Activated CD4-positive, alpha-beta T cell treated with anti-CD3 and anti-CD28 coated beads, Interleukin-2, amount 10 ng/mL, durations not matched to agents 24 days and 14 days (primary cell): ENCODE results near the gene BMF. TPM values are rescaled to one million over a fixed set of nuclear protein-coding genes. Genes with fewer than 3 reads are reported as not detected.
"Not testable (repeated sequence)": the region's sequence is repeated elsewhere in the genome, so short reads cannot be mapped to it uniquely, and the experiment has no call there.

Experiments
- DNase-seq: peaks from one replicate; pipeline ENCODE4 v3.0.0; 2022
- H3K27ac Mint-ChIP-seq: one replicate; pipeline ENCODE4 v1.8.0; 2022; ENCODE audit warnings: mild to moderate bottlenecking, mixed read lengths
- H3K27me3 Mint-ChIP-seq: one replicate; pipeline ENCODE4 v1.8.0; 2022; ENCODE audit warnings: mixed read lengths
- H3K36me3 Mint-ChIP-seq: one replicate; pipeline ENCODE4 v1.8.0; 2022; ENCODE audit warnings: low read depth, mild to moderate bottlenecking, mixed read lengths
- H3K4me1 Mint-ChIP-seq: one replicate; pipeline ENCODE4 v1.8.0; 2021; ENCODE audit warnings: mixed read lengths
- H3K4me3 Mint-ChIP-seq: one replicate; pipeline ENCODE4 v1.8.0; 2022; ENCODE audit warnings: mild to moderate bottlenecking, moderate library complexity, mixed read lengths
- H3K9me3 Mint-ChIP-seq: one replicate; pipeline ENCODE4 v1.8.0; 2021; ENCODE audit warnings: mixed read lengths
- intact Hi-C: fragments of 100-400 bp; cut with micrococcal nuclease; formaldehyde crosslinking; loops from one replicate; pipeline ENCODE4 v1.15.1; 2023
- total RNA-seq: library from RNA; stranded (reverse); gene quantifications from 2 replicates; pipeline ENCODE4 v1.2.3, GENCODE V29; 2022

BMF gene
- total RNA-seq, 1 donor from 2014 or later = 8.4 TPM

DNA sequence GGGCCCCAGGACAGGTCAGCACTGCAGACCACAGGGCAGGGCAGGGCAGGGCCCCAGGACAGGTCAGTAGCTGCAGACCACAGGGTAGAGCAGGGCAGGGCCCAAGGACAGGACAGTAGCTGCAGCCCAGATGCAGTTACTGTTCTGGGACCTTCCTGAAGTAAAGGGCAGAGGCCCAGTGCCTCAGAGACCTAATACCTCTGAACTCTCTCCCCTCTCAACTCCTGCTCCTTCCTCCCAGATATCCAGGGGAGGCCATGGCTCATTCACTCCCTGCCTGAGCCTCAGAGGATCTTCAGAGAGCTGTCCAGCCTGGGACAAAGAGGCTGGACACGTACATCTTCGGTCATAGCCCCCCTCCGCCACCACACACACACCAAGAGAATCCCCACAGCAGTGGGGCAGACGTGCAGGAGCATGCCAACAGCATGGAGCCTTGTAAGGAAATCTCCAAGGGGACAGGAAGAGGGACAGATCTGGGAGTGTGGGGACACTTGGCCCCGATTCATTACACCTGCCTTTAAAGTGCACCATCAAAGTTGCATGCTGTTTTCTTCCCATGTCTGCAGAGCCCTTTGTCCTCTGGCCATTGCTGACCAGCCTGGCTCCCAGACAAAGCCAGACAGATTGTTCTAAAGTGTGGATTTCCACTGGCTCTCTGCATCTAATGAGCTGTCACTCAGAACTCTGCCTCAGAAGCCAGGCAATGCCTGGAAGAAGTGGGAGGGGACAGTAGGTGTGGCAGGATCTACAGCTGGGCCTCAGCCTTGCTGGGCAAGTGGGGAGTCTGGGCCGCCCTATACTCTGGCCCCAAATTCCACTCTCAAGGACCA, 28.0 kb upstream of the BMF start:
- H3K9me3 Mint-ChIP-seq = no peaks in the 10 kb centered on the region
- no peaks in the 10 kb centered on the region for H3K36me3 Mint-ChIP-seq
- no peak overlapping the region for H3K27ac Mint-ChIP-seq
- H3K4me1 Mint-ChIP-seq = no peaks in the 10 kb centered on the region
- no peak overlapping the region for H3K4me3 Mint-ChIP-seq
- no peak for DNase-seq
- intact Hi-C loops = no loop called here
- peaks cover 2% of the 10 kb centered on the region for H3K27me3 Mint-ChIP-seq

DNA sequence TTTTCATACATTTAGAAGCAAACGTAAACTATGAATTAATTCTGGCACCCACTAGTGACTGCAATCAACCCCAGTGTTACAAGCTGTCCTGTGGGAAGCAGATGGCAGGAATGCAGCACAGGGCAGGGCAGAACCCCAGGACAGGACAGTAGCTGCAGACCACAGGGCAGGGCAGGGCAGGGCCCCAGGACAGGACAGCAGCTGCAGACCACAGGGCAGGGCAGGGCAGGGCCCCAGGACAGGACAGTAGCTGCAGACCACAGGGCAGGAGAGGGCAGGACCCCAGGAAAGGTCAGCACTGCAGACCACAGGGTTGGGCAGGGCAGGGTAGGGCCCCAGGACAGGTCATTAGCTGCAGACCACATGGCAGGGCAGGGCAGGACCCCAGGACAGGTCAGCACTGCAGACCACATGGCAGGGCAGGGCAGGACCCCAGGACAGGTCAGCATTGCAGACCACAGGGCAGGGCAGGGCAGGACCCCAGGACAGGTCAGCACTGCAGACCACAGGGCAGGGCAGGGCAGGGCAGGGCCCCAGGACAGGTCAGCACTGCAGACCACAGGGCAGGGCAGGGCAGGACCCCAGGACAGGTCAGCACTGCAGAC, 27.3 kb upstream of the BMF start:
- H3K36me3 Mint-ChIP-seq, intact Hi-C loops, H3K27ac Mint-ChIP-seq, H3K4me3 Mint-ChIP-seq, H3K9me3 Mint-ChIP-seq, DNase-seq, H3K4me1 Mint-ChIP-seq, H3K27me3 Mint-ChIP-seq: not testable (repeated sequence)

DNA sequence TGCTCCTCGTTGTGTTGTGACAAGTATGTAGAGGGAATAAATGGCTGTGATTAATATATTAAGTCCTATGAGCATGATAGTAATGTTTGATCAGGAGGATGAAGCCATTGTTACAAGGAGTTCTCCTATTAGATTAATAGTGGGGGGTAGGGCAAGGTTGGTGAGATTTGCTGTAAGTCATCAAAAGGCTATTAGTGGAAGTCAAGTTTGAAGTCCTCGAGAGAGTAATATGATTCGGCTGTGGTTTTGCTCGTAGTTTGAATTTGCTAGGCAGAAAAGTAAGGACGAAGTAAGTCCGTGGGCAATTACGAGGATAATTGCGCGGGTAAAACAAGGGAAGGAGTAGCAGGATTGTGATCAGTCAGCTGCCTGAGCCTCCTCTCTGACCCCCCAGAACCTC, 26.2 kb upstream of the BMF start:
- Mint-ChIP-seq H3K27ac (no peak overlapping the region), H3K36me3 (no peaks in the 10 kb centered on the region), H3K27me3 (peaks cover 2% of the 10 kb centered on the region), H3K9me3 (no peaks in the 10 kb centered on the region), H3K4me3 (no peak overlapping the region), H3K4me1 (no peaks in the 10 kb centered on the region)
- intact Hi-C loops = no loop called here
- DNase-seq = no peak

DNA sequence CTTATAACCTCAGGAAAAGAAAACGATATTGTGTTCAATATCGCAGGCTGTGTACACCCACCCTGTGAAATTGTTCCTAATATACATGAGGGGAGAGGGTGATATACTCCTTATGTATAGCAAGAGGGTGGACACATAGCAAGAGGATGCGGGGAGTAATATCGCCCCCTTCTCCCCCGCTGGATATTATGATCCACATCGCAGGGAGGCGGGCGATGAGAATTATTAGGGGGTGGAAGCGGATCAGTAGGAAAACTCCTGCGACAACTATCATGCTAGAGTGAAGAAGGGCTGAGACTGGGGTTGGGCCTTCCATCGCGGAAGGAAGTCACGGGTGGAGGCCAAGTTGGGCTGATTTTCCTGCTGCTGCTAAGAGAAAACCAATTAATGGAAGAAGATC, 24.9 kb upstream of the BMF start:
- peak; percentile 56 for DNase-seq
- no peak overlapping the region for H3K4me3 Mint-ChIP-seq
- peaks cover 2% of the 10 kb centered on the region for H3K27me3 Mint-ChIP-seq
- H3K27ac Mint-ChIP-seq = no peak overlapping the region
- no peaks in the 10 kb centered on the region for H3K4me1 Mint-ChIP-seq
- no peaks in the 10 kb centered on the region for H3K36me3 Mint-ChIP-seq
- H3K9me3 Mint-ChIP-seq = no peaks in the 10 kb centered on the region
- intact Hi-C loops = no loop called here

DNA sequence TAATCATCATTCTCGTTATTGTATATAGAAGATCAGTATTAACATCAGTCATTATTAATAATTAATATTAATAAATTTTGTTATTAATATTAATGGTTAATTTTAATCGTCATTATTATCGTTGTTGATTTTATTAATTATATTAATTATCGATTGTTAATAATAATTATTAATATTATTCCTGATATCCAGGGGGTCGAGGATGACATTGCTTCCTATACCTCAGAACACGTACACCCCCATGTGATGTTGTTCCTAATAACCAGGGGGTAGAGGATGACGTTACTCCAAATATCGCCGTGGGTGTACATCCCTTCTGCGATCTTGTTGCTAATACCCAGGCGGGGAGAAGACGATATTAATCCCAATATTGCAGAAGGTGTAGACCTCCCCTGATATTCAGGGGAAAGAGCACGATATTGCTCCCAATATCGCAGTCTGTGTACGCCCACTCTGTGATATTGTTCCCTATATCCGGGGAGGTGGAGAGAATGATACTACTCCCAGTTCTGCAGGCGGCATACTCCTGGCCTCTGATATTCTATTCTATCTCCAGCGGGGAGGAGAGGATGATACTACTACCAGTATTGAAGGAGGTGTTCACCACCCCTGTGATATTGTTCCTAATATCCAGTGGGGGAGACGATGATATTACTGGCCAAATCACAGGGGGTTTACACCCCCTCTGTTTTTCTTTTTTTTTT, 22.3 kb upstream of the BMF start:
- DNase-seq = peak; percentile 64
- no peaks in the 10 kb centered on the region for H3K9me3 Mint-ChIP-seq
- intact Hi-C loops = no loop called here
- peak overlapping the region; percentile 26 for H3K27ac Mint-ChIP-seq
- no peaks in the 10 kb centered on the region for H3K4me1 Mint-ChIP-seq
- no peak overlapping the region for H3K4me3 Mint-ChIP-seq
- H3K27me3 Mint-ChIP-seq = peaks cover 2% of the 10 kb centered on the region
- no peaks in the 10 kb centered on the region for H3K36me3 Mint-ChIP-seq

DNA sequence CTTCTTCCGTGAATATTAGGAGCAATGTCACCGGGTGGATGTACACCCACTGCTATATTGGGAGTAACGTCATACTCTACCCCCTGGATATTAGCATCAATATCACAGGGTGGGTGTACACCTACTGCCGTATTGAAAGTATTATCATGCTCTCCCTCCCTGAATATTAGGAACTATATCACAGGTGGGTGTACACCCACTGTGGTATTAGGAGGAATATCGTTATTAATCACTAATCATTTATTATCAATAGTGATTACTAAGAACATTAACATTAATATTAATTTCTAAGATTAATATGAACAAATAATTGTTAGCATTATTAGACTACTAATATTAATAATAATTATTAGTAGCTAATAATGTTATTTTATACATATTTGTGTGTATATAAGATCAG, 21.4 kb upstream of the BMF start:
- H3K27ac Mint-ChIP-seq = no peak overlapping the region
- no peaks in the 10 kb centered on the region for H3K9me3 Mint-ChIP-seq
- no peak overlapping the region for H3K4me3 Mint-ChIP-seq
- no peak for DNase-seq
- no peaks in the 10 kb centered on the region for H3K4me1 Mint-ChIP-seq
- H3K27me3 Mint-ChIP-seq = peaks cover 2% of the 10 kb centered on the region
- no peaks in the 10 kb centered on the region for H3K36me3 Mint-ChIP-seq
- intact Hi-C loops = no loop called here

DNA sequence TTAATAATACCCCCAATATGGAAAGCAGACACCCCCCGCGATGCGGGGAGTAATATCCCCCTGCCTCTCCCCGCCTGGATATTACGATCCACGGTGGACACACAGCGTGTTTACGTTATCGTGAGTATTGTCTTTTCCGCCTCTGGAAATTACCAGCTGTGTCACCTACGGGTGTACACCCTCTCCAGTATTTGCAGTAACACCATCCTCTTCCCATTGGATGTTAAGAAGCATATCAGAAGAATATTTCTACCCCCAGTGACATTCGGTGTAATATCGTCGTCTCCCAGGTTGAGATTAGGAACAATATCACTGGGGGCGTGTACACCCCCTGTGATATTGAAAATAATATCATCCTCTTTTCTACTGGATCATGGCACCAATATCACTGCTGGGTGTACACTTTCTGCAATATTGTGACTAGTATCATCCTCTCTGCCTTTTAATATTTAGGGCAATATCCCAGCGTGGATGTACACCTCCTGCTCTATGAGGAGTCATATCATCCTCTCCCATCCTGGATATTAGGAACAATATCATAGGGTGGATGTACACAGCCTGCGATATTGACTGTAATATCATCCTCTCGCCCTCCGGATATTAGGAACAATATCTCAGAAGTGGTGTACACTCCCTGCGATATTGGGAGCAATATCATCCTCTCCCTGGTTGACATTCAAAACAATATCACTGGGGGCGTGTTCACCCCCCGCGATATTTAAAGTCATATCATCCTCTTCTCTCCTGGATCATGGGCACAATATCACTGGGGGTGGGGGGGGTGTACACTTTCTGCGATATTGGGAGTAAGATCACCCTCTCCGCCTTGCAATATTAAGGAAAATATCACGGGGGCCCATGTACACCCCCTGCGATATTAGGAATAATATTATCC, 20.3 kb upstream of the BMF start:
- peaks cover 2% of the 10 kb centered on the region for H3K27me3 Mint-ChIP-seq
- no peak overlapping the region for H3K4me3 Mint-ChIP-seq
- DNase-seq = peak; percentile 80
- H3K9me3 Mint-ChIP-seq = no peaks in the 10 kb centered on the region
- H3K27ac Mint-ChIP-seq = no peak overlapping the region
- intact Hi-C loops = no loop called here
- H3K36me3 Mint-ChIP-seq = no peaks in the 10 kb centered on the region
- H3K4me1 Mint-ChIP-seq = no peaks in the 10 kb centered on the region

DNA sequence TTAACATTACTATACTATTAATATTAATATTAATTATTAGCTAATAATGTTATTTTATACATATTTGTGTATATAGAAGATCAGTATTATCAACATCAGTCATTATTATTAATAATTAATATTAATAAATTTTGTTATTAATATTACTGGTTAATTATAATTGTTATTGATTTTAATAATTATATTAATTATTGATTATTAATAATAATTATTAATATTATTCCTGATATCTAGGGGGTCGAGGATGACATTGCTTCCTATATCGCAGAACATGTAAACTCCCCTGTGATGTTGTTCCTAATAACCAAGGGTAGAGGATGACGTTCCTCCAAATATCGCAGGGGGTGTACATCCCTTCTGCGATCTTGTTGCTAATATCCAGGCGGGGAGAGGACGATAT, 17.3 kb upstream of the BMF start:
- no peak for DNase-seq
- H3K27me3 Mint-ChIP-seq = peaks cover 4% of the 10 kb centered on the region
- no peaks in the 10 kb centered on the region for H3K4me1 Mint-ChIP-seq
- no peak overlapping the region for H3K4me3 Mint-ChIP-seq
- no peak overlapping the region for H3K27ac Mint-ChIP-seq
- no peaks in the 10 kb centered on the region for H3K9me3 Mint-ChIP-seq
- no peaks in the 10 kb centered on the region for H3K36me3 Mint-ChIP-seq
- intact Hi-C loops = no loop called here

DNA sequence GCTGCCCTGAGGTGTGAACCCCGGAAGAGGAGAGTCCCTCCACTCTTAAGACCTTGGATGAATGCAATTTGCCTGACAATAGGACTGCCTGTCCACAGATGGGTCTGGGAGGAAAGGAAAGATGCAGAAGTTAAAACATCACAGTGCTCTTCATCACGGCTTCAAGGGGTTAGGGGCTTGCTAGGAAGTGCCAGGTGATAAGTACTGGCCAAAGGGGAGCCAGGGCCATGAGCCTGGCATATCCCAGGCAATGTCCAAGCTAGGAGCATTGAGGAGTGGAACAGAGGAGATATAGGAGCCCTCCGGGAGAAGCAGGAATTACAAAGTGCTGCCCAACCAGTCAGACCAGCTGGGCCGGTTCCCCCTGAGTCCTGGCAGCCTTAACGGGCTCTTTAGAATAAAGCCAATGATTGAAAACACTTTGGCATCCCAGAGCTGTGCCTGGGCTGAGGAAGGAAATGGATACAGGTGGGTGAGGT, 16.2 kb upstream of the BMF start:
- peak; percentile 55 for DNase-seq
- intact Hi-C loops, H3K27me3 Mint-ChIP-seq, H3K4me1 Mint-ChIP-seq, H3K9me3 Mint-ChIP-seq, H3K4me3 Mint-ChIP-seq, H3K36me3 Mint-ChIP-seq, H3K27ac Mint-ChIP-seq: not testable (repeated sequence)

DNA sequence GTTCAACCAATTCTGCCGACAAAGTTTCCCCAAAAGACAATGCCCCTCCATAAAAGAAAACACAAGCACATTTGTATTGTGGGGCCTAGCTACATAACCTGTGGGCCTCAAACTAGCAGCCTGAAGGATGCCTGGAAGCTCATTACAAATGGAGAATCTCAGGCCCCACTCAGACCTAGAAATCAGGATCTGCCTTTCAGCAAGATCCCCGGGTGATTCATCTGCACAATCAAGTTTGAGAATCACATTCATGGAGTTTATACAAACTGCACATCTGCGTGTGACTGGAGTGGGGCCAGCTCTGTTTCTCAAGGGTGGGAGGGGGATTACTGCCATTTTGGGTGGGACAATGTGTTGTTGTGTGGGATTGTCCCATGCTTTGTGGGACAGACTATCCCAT, 15.7 kb upstream of the BMF start:
- intact Hi-C loops, H3K4me3 Mint-ChIP-seq, H3K27ac Mint-ChIP-seq, H3K9me3 Mint-ChIP-seq, H3K36me3 Mint-ChIP-seq, H3K27me3 Mint-ChIP-seq, H3K4me1 Mint-ChIP-seq: not testable (repeated sequence)
- DNase-seq = peak; percentile 59

DNA sequence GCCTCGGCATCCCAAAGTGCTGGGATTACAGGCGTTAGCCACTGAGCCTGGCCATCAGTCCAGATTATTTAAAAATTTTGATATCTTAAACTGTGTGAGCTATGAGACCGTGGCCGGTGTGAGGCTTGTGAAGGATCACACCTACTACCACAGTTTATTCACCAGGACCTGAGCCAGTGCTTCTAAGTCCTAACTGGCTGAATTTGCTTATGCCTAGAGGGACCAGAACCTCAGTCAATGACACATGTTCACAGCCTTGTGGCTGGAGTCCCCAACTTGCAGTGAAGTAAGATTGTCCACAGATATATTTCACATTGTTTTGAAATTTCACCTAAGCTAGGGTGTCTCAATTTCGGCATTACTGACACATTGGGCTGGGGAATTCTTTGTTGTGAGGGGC, 15.2 kb upstream of the BMF start:
- H3K27ac Mint-ChIP-seq, H3K4me3 Mint-ChIP-seq: not testable (repeated sequence)

DNA sequence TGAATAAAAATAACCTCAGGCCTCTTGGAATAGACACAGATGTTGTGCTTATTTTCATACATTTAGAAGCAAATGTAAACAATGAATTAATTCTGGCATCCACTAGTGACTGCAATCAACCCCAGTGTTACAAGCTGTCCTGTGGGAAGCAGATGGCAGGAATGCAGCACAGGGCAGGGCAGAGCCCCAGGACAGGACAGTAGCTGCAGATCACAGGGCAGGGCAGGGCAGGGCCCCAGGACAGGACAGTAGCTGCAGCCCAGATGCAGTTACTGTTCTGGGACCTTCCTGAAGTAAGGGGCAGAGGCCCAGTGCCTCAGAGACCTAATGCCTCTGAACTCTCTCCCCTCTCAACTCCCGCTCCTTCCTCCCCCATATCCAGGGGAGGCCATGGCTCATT, 14.3 kb upstream of the BMF start:
- H3K4me3 Mint-ChIP-seq, DNase-seq, intact Hi-C loops, H3K27ac Mint-ChIP-seq, H3K4me1 Mint-ChIP-seq, H3K27me3 Mint-ChIP-seq, H3K9me3 Mint-ChIP-seq, H3K36me3 Mint-ChIP-seq: not testable (repeated sequence)

More for the DNA sequence above, 15.2 kb upstream of the BMF start:
- H3K36me3 Mint-ChIP-seq, DNase-seq, H3K27me3 Mint-ChIP-seq, H3K4me1 Mint-ChIP-seq, H3K9me3 Mint-ChIP-seq, intact Hi-C loops: not testable (repeated sequence)

DNA sequence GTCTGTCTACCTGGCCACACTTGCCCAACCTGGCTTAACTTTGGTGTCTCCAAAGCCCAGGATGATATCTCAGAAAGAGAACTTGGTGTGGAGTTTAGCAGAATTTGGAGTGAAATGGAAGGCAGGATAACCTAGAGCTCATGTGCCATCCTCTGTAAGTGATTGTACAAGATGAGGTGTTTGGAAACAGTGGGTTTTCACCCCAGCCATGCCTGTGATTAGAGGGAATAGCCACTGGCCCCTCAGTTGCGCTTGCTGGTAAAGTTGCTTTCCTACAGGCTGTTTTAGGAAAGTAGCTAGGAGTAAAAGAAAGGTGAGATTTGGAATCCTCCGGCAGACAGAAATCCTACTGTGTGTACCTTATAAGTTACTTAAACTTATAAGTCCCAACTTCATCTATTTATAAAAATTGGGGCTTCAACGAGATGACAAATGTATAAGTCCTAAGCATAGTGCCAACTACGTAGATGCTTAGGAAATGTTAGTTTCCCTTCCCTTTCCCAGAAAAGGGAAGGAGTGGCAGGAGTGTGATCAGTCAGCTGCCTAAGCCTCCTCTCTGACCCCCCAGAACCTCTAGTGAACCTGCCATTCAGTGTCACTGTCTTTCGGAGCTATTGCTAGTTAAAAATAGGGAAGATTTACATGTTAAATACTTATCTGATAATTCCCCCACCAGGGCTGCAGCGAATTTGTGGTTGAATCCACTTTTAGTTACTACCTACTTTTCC, 13.4 kb upstream of the BMF start:
- Mint-ChIP-seq H3K27me3 (peaks cover 7% of the 10 kb centered on the region), H3K36me3 (no peaks in the 10 kb centered on the region), H3K27ac (no peak overlapping the region), H3K4me1 (no peaks in the 10 kb centered on the region), H3K4me3 (no peak overlapping the region), H3K9me3 (no peaks in the 10 kb centered on the region)
- intact Hi-C loops = no loop called here
- DNase-seq = no peak
